ENCODE data around the gene DNAJB2.
"Not testable (repeated sequence)": the region's sequence is repeated elsewhere in the genome, so short reads cannot be mapped to it uniquely, and the experiment has no call there.

DNAJB2 gene

GRCh38 chr2:219258942-219259341 is 20.2 kb upstream of the DNAJB2 start:
- not testable (repeated sequence) for DNase-seq (ENCODE audit: low read depth)

GRCh38 chr2:219261024-219261855 is 17.9 kb upstream of the DNAJB2 start:
- DNase-seq (ENCODE audit: low read depth): no peak

GRCh38 chr2:219266232-219266631 is 12.9 kb upstream of the DNAJB2 start:
- no peak for DNase-seq (ENCODE audit: low read depth)

DNA sequence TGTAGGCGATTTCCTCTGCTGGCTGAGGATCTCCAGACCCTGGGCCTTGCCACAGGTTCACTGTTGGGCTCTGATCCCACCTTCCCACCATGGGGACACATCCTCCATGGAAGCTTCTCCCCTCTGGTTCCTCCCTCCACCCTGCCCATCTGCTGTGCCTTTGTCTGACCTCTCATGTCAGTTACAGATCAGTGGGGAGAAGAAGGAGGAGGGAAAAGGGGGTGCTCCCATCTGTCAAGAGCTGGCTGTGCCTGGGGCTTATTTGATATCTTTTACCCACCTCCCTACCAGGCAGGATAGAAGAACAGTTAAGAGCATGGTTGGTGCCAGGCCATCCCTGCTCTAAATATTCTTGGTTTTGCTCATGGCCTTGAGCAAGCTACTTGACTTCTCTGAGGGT is 12.3 kb upstream of the DNAJB2 start:
- DNase-seq (ENCODE audit: low read depth): no peak

DNA sequence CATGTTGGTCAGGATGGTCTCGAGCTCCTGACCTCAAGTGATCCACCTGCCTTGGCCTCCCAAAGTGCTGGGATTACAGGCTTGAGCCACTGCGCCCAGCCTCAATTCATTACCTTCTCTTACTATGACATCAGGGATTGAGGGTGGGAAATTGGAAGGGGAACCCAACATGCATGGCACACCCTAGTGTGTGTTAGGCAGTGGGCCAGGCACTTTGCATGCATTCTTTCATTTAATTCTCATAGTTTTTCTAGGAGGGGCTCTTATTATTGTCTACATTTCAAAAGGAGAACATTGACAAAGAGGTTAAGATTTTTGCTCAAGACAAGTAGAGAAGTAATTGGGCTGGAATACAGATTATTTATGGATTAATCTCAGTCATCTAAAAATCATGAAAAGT is 10.9 kb upstream of the DNAJB2 start:
- DNase-seq (ENCODE audit: low read depth): no peak

DNA sequence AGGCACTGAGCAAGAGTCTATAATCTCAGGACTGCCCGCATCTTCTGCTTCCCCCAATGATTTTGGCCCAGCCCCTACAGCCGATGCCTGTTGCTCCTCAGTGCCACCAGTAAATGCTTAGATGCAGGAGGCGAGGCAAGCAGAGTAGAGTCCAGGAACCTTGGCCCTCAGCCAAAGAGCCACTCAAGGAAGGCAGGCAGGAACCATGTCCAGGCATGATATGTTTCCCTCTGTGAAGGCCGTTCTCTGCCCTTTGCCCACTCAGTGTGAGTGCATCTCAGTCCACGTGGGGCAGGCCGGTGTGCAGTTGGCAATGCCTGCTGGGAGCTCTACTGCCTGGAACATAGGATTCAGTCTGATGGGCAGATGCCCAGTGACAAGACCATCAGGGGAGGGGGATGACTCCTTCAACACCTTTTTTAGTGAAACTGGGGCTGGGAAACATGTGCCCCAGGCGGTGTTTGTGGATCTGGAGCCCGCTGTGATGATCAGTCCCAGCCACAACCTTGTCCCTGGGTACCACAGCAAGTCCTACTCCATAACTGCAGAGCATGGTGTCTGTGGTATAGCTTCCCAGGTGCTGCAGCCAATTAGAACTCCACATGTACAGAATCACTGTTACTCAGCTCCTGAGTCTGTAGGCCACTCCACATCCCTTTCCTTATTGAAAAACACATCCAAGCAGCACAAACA is 9.7 kb upstream of the DNAJB2 start:
- DNase-seq (ENCODE audit: low read depth): no peak

DNA sequence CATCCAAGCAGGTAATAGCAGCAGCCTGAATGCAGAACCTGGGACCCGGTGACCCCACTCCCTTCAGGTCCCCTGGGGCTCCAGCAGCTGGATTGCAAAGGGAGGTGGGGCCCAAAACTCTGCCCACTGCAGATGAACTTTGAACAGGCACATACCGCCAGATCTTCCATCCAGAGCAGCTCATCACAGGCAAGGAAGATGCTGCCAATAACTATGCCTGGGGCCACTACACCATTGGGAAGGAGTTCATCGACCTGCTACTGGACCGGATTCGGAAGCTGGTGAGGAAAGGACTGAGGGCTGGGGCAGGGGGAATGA is 9.2 kb upstream of the DNAJB2 start:
- DNase-seq (ENCODE audit: low read depth): no peak

DNA sequence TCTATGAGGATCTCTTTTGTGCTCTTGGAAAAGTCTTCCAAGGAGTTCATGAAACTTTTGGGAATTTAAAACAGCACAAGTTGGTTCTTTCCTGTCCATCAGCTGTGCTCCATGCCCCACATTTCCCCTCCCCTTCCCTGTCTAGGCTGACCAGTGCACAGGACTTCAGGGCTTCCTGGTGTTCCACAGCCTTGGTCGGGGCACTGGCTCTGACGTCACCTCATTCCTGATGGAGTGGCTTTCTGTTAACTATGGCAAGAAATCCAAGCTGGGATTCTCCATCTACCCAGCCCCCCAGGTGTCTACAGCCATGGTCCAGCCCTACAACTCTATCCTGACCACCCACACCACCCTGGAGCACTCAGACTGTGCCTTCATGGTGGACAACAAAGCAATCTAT is 8.1 kb upstream of the DNAJB2 start:
- no peak for DNase-seq (ENCODE audit: low read depth)

GRCh38 chr2:219272356-219272755 is 6.8 kb upstream of the DNAJB2 start:
- no peak for DNase-seq (ENCODE audit: low read depth)

DNA sequence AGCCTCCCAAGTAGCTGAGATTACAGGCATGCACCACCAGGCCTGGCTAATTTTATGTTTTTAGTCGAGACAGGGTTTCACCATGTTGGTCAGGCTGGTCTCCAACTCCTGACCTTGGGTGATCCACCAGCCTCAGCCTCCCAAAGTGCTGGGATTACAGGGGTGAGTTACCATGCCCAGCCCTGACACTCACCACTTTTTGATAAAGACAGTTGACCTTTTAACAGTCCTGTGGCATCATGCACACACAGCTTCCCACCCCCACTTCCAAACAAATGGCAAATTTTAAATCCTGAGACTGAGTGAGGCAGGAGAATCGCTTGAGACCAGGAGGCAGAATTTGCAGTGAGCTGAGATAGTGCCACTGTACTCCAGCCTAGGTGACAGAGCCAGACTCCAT is 6.2 kb upstream of the DNAJB2 start:
- DNase-seq (ENCODE audit: low read depth): no peak

- DNase-seq (ENCODE audit: low read depth): no peak
Measured at GRCh38 chr2:219273937-219274336, 5.2 kb upstream of the DNAJB2 start.

- DNase-seq (ENCODE audit: low read depth): peak; percentile 38
Measured at GRCh38 chr2:219274361-219274921, 4.7 kb upstream of the DNAJB2 start.

DNA sequence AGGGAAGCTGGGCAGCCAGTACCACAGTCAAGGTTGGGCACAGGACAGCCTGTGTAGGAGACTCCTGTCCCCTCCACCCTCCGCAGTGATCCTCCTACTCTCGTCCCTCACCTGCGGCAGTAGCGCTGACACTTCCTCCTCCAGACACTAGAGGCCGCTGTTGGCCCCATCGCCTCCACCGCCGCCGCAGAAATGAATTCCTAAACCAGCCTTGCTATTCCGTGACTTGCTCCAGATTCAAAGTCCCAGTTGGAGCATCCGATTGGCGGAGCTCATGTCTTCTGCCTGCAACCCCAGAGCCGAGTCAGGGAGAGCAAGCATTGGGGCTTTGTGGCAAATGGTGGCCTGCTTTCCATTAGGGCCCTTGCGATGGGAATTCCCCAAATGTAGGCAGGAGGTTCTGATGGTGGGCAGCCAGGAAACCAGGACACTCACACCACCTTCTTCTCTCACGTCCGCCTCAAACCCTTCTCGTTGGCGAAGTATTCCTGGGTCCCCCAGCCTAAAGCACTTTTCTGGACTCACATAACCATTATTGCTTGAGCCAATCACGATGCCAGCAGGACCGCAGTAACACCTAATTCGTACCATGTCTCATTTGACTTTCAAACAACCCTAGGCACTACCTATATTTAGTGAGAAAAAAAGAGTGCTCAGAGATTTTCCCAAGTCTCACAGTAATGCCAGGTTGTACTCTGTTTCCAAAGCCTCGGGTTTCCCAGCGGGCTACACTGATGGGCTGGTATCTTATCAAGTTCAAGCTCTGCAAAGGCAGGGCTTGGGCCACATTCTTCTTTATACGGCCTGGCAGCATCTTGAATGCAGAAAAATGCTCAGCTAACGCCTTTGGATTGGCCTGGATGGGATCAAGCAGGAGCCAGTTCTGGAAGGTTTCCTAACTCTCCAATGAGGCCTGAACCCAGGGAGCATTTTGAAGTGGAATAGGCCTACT is 1.2 kb upstream of the DNAJB2 start:
- DNase-seq (ENCODE audit: low read depth): peak; percentile 70

GRCh38 chr2:219278655-219279150 is 463 bp upstream of the DNAJB2 start:
- no peak for DNase-seq (ENCODE audit: low read depth)

- DNase-seq (ENCODE audit: low read depth): no peak
Measured at GRCh38 chr2:219279916-219280516, 850 bp downstream of the DNAJB2 start.

DNA sequence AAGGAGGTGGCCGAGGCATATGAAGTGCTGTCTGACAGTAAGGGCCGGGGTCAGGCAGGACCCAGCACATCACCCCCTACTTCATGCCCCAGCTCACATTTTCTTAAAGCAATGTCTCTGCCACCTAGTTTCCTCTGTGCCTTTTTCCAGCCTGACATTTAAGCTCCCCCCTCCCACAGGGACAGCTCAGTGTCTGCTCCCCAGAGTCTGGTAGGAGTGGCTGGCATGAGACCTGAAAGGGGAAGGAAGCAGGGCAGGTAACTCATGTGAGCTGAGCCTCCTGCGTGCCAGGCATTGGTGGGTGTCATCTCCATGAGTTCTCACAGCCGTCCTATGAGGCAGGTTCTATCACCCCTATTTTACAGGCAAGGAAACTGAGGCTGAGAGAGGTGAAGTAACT is 1.5 kb downstream of the DNAJB2 start:
- no peak for DNase-seq (ENCODE audit: low read depth)

DNA sequence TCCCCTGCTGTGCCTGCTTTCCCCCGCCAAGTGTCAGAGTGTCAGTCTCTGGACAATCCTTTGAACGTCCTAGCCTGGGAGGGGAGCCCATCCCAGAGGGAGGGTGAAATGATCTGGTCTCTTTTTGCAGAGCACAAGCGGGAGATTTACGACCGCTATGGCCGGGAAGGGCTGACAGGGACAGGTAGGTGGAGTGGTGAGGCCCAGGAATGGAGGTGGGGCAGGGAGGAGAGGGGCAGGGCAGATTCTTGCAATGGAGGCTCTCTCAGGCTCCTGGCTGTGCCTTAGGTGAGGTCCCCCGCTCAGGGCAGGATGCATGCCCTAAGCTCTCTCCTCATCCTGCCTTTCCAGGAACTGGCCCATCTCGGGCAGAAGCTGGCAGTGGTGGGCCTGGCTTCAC is 2.4 kb downstream of the DNAJB2 start:
- no peak for DNase-seq (ENCODE audit: low read depth)

- no peak for DNase-seq (ENCODE audit: low read depth)
Measured at GRCh38 chr2:219282375-219282774, 3.2 kb downstream of the DNAJB2 start.

DNA sequence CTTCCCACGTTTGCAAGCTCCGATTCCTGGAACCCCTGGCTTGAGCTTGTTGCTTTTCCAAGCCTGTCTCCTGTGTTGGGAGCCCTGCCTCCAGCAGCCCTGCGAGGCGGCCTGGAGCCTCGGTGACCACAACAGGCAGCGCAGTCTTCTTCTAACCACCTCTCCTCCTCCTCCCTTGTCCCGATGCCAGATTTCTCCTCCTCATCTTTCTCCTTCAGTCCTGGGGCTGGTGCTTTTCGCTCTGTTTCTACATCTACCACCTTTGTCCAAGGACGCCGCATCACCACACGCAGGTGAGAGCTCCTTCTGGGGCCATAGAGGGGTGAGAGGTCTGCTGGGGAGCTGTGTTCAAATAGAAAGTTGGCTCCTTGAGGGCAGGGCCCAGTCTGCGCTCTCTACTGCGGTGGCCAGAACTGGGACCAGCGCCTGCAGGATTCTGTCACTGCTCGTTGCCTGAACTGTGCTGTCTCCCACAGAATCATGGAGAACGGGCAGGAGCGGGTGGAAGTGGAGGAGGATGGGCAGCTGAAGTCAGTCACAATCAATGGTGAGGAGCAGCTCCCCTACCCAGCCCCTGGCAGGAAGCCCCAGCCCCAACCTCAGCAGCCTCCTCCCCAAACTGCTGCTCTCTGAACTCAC is 3.9 kb downstream of the DNAJB2 start:
- no peak for DNase-seq (ENCODE audit: low read depth)

DNA sequence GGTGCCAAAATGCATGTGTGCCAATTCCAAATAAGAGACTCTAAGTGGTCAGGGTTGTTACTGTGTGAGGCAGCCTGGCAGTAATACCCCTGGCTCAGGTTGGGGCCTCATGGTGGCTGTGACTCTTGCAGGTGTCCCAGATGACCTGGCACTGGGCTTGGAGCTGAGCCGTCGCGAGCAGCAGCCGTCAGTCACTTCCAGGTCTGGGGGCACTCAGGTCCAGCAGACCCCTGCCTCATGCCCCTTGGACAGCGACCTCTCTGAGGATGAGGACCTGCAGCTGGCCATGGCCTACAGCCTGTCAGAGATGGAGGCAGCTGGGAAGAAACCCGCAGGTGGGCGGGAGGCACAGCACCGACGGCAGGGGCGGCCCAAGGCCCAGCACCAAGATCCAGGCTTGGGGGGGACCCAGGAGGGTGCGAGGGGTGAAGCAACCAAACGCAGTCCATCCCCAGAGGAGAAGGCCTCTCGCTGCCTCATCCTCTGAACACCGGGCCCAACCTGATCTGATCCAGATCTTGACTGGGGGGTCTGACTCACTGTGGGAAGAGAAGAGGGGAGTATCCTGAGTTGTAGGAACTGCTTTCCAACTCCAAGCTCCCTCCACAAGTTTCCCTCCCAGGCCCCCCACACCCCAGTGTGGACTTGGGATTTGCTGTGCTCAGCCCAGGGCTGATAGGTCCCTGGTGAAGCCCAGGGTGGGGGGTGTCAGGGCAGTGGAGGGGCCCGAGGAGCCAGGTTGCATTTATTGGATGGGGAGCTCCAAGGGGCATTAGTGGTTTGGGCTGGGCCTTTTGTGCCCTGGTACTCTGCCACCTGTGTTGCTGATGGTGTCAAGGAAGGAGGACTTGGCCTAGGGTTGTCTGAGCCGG is 5.6 kb downstream of the DNAJB2 start:
- DNase-seq (ENCODE audit: low read depth): no peak
